ENCODE data around the gene CABLES1.
"Not testable (repeated sequence)": the region's sequence is repeated elsewhere in the genome, so short reads cannot be mapped to it uniquely, and the experiment has no call there.

Gene CABLES1

GRCh38 chr18:23109163-23109562 lies 26.1 kb upstream of the CABLES1 start:
- H3K4me3 ChIP-seq (ENCODE audit: low read length in 2 of 2); H3K36me3 ChIP-seq (ENCODE audit: control insufficient read depth in 2 of 2, insufficient read depth in 2 of 2, low read length in 2 of 2); H3K9ac ChIP-seq (ENCODE audit: low read depth in 1 of 2, low read length in 2 of 2); H3K27me3 ChIP-seq (ENCODE audit: control insufficient read depth in 2 of 2, insufficient read depth in 2 of 2, low read length in 2 of 2); H3K27ac ChIP-seq (ENCODE audit: low read depth in 2 of 2, low read length in 2 of 2); H3K9me3 ChIP-seq (ENCODE audit: control insufficient read depth in 2 of 2, low read length in 2 of 2): not testable (repeated sequence)
- peaks cover 12 to 20% of the 10 kb centered on the region in 2 donors for H3K4me1 ChIP-seq (ENCODE audit: control insufficient read depth in 2 of 2, insufficient read depth in 2 of 2, low read length in 2 of 2)

- Histone ChIP-seq H3K9me3 (ENCODE audit: control insufficient read depth in 2 of 2, low read length in 2 of 2) (no peaks in the 10 kb centered on the region), H3K36me3 (ENCODE audit: control insufficient read depth in 2 of 2, insufficient read depth in 2 of 2, low read length in 2 of 2) (no peaks in the 10 kb centered on the region), H3K4me3 (ENCODE audit: low read length in 2 of 2) (no peak overlapping the region), H3K9ac (ENCODE audit: low read depth in 1 of 2, low read length in 2 of 2) (no peak overlapping the region), H3K4me1 (ENCODE audit: control insufficient read depth in 2 of 2, insufficient read depth in 2 of 2, low read length in 2 of 2) (peaks cover 6 to 10% of the 10 kb centered on the region in 2 donors), H3K27ac (ENCODE audit: low read depth in 2 of 2, low read length in 2 of 2) (no peak overlapping the region), H3K27me3 (ENCODE audit: control insufficient read depth in 2 of 2, insufficient read depth in 2 of 2, low read length in 2 of 2) (peaks cover 0 to 2% of the 10 kb centered on the region in 2 donors)
Observed at GRCh38 chr18:23113576-23113975, 21.7 kb upstream of the CABLES1 start.

DNA sequence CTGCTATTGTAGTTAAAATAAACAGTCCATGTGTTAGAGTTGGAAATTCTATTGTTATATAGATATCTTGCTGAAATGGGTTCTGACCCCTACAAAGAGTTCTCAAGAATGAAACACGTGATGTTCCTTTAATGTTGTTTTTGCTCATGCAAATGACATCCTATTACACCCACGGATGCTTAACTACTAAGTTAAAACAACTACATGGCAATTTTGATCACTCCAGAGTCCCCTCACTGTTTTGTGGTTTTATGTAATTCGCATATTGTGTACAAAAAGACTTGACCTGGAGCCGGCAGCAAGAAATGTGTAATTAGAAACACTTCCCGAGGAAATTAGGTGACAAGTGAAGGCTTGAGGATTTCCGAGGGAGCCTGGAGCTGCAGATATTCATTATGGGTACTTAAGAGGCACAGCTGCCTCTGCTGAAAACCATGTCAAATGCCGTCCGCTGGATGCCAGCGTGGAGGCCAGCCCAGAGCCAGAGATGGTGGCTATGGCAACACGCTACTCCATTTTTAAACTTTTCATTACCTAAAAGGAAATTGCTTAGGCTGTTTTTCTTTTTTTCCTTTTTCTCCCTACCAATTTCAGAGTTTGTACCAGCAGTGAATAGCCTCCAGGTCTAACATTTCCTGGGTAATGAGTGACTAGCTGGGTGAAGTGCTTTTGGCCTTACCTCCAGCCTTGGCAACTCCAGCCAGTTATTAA lies 21.0 kb upstream of the CABLES1 start:
- no peaks in the 10 kb centered on the region for H3K9me3 ChIP-seq (ENCODE audit: control insufficient read depth in 2 of 2, low read length in 2 of 2)
- H3K4me3 ChIP-seq (ENCODE audit: low read length in 2 of 2) = no peak overlapping the region
- H3K9ac ChIP-seq (ENCODE audit: low read depth in 1 of 2, low read length in 2 of 2) = no peak overlapping the region
- H3K27ac ChIP-seq (ENCODE audit: low read depth in 2 of 2, low read length in 2 of 2) = no peak overlapping the region
- peaks cover 0 to 2% of the 10 kb centered on the region in 2 donors for H3K27me3 ChIP-seq (ENCODE audit: control insufficient read depth in 2 of 2, insufficient read depth in 2 of 2, low read length in 2 of 2)
- no peaks in the 10 kb centered on the region for H3K36me3 ChIP-seq (ENCODE audit: control insufficient read depth in 2 of 2, insufficient read depth in 2 of 2, low read length in 2 of 2)
- peaks cover 6 to 10% of the 10 kb centered on the region in 2 donors for H3K4me1 ChIP-seq (ENCODE audit: control insufficient read depth in 2 of 2, insufficient read depth in 2 of 2, low read length in 2 of 2)

DNA sequence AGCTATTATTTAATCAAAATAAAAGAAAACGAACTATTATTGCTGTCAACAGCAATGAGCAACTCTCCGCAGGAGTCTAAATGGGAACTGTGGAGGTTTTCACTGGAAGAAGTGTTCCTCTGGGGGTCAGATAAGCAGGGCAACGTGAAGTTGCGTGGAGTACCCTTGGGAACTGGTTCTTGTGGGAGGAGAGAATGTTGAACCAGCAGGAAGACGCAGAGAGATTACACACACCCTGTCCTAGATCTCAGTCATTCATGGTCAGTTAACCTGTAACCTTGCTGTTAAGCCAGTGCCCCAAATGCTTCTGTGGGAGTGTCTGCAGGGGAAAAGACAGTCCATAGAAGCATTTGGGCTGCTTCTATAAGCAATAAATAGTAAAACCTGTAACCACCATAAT lies 20.4 kb upstream of the CABLES1 start:
- Histone ChIP-seq H3K36me3 (ENCODE audit: control insufficient read depth in 2 of 2, insufficient read depth in 2 of 2, low read length in 2 of 2) (no peaks in the 10 kb centered on the region), H3K4me3 (ENCODE audit: low read length in 2 of 2) (no peak overlapping the region), H3K9me3 (ENCODE audit: control insufficient read depth in 2 of 2, low read length in 2 of 2) (no peaks in the 10 kb centered on the region), H3K27ac (ENCODE audit: low read depth in 2 of 2, low read length in 2 of 2) (no peak overlapping the region), H3K9ac (ENCODE audit: low read depth in 1 of 2, low read length in 2 of 2) (no peak overlapping the region), H3K4me1 (ENCODE audit: control insufficient read depth in 2 of 2, insufficient read depth in 2 of 2, low read length in 2 of 2) (peaks cover 6 to 10% of the 10 kb centered on the region in 2 donors), H3K27me3 (ENCODE audit: control insufficient read depth in 2 of 2, insufficient read depth in 2 of 2, low read length in 2 of 2) (peaks cover 0 to 4% of the 10 kb centered on the region in 2 donors)

DNA sequence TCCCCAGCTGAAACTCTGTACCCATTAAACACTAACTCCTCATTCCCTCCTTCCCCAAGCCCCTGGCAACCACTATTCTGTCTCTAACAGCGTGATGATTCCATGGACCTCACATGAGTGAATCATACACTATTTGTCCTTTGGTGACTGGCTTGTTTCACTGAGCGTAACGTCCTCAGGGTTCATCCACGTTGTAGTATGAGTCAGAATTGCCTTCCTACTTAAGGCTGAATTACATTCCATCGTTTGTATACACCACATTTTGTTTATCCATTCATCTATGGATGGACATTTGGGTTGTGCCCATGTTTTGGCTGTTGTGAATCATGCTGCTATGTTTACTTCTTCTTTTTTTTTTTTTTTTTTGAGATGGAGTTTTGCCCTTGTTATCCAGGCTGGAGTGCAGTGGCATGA lies 19.6 kb upstream of the CABLES1 start:
- H3K4me3 ChIP-seq (ENCODE audit: low read length in 2 of 2) = no peak overlapping the region
- H3K36me3 ChIP-seq (ENCODE audit: control insufficient read depth in 2 of 2, insufficient read depth in 2 of 2, low read length in 2 of 2) = no peaks in the 10 kb centered on the region
- no peaks in the 10 kb centered on the region for H3K9me3 ChIP-seq (ENCODE audit: control insufficient read depth in 2 of 2, low read length in 2 of 2)
- no peak overlapping the region for H3K27ac ChIP-seq (ENCODE audit: low read depth in 2 of 2, low read length in 2 of 2)
- no peak overlapping the region for H3K9ac ChIP-seq (ENCODE audit: low read depth in 1 of 2, low read length in 2 of 2)
- peaks cover 6 to 10% of the 10 kb centered on the region in 2 donors for H3K4me1 ChIP-seq (ENCODE audit: control insufficient read depth in 2 of 2, insufficient read depth in 2 of 2, low read length in 2 of 2)
- H3K27me3 ChIP-seq (ENCODE audit: control insufficient read depth in 2 of 2, insufficient read depth in 2 of 2, low read length in 2 of 2) = peaks cover 0 to 4% of the 10 kb centered on the region in 2 donors

GRCh38 chr18:23121133-23121532 lies 14.2 kb upstream of the CABLES1 start:
- Histone ChIP-seq H3K9ac (ENCODE audit: low read depth in 1 of 2, low read length in 2 of 2) (no peak overlapping the region), H3K27me3 (ENCODE audit: control insufficient read depth in 2 of 2, insufficient read depth in 2 of 2, low read length in 2 of 2) (peaks cover 0 to 4% of the 10 kb centered on the region in 2 donors), H3K4me1 (ENCODE audit: control insufficient read depth in 2 of 2, insufficient read depth in 2 of 2, low read length in 2 of 2) (no peaks in the 10 kb centered on the region), H3K27ac (ENCODE audit: low read depth in 2 of 2, low read length in 2 of 2) (no peak overlapping the region), H3K9me3 (ENCODE audit: control insufficient read depth in 2 of 2, low read length in 2 of 2) (no peaks in the 10 kb centered on the region), H3K4me3 (ENCODE audit: low read length in 2 of 2) (no peak overlapping the region), H3K36me3 (ENCODE audit: control insufficient read depth in 2 of 2, insufficient read depth in 2 of 2, low read length in 2 of 2) (no peaks in the 10 kb centered on the region)

- no peak overlapping the region for H3K9ac ChIP-seq (ENCODE audit: low read depth in 1 of 2, low read length in 2 of 2)
- H3K36me3 ChIP-seq (ENCODE audit: control insufficient read depth in 2 of 2, insufficient read depth in 2 of 2, low read length in 2 of 2) = no peaks in the 10 kb centered on the region
- peaks cover 0 to 8% of the 10 kb centered on the region in 2 donors for H3K4me1 ChIP-seq (ENCODE audit: control insufficient read depth in 2 of 2, insufficient read depth in 2 of 2, low read length in 2 of 2)
- H3K27me3 ChIP-seq (ENCODE audit: control insufficient read depth in 2 of 2, insufficient read depth in 2 of 2, low read length in 2 of 2) = peaks cover 0 to 4% of the 10 kb centered on the region in 2 donors
- no peak overlapping the region for H3K4me3 ChIP-seq (ENCODE audit: low read length in 2 of 2)
- H3K27ac ChIP-seq (ENCODE audit: low read depth in 2 of 2, low read length in 2 of 2) = no peak overlapping the region
- H3K9me3 ChIP-seq (ENCODE audit: control insufficient read depth in 2 of 2, low read length in 2 of 2) = no peaks in the 10 kb centered on the region
Observed at GRCh38 chr18:23122334-23123229, 12.7 kb upstream of the CABLES1 start.

- Histone ChIP-seq H3K9ac (ENCODE audit: low read depth in 1 of 2, low read length in 2 of 2) (no peak overlapping the region), H3K27ac (ENCODE audit: low read depth in 2 of 2, low read length in 2 of 2) (peak overlapping the region; percentile 24 to 62), H3K4me3 (ENCODE audit: low read length in 2 of 2) (no peak overlapping the region), H3K36me3 (ENCODE audit: control insufficient read depth in 2 of 2, insufficient read depth in 2 of 2, low read length in 2 of 2) (no peaks in the 10 kb centered on the region), H3K4me1 (ENCODE audit: control insufficient read depth in 2 of 2, insufficient read depth in 2 of 2, low read length in 2 of 2) (peaks cover 3 to 16% of the 10 kb centered on the region in 2 donors), H3K9me3 (ENCODE audit: control insufficient read depth in 2 of 2, low read length in 2 of 2) (no peaks in the 10 kb centered on the region), H3K27me3 (ENCODE audit: control insufficient read depth in 2 of 2, insufficient read depth in 2 of 2, low read length in 2 of 2) (peaks cover 0 to 2% of the 10 kb centered on the region in 2 donors)
Observed at GRCh38 chr18:23126376-23127056, 8.8 kb upstream of the CABLES1 start.

- peaks cover 0 to 2% of the 10 kb centered on the region in 2 donors for H3K27me3 ChIP-seq (ENCODE audit: control insufficient read depth in 2 of 2, insufficient read depth in 2 of 2, low read length in 2 of 2)
Observed at GRCh38 chr18:23127090-23127489, 8.2 kb upstream of the CABLES1 start.

More at GRCh38 chr18:23127090-23127489, 8.2 kb upstream of the CABLES1 start:
- Histone ChIP-seq H3K9me3 (ENCODE audit: control insufficient read depth in 2 of 2, low read length in 2 of 2) (no peaks in the 10 kb centered on the region), H3K4me1 (ENCODE audit: control insufficient read depth in 2 of 2, insufficient read depth in 2 of 2, low read length in 2 of 2) (peaks cover 6 to 16% of the 10 kb centered on the region in 2 donors), H3K4me3 (ENCODE audit: low read length in 2 of 2) (no peak overlapping the region), H3K9ac (ENCODE audit: low read depth in 1 of 2, low read length in 2 of 2) (peak overlapping the region in 1 of 2 donors; percentile 31), H3K27ac (ENCODE audit: low read depth in 2 of 2, low read length in 2 of 2) (peak overlapping the region; percentile 21 to 39), H3K36me3 (ENCODE audit: control insufficient read depth in 2 of 2, insufficient read depth in 2 of 2, low read length in 2 of 2) (no peaks in the 10 kb centered on the region)

Measured in mucosa of rectum (tissue), 2 donors.